Fibroblast of skin of scalp (primary cell): ENCODE results near the gene DCAF16. TPM values are rescaled to one million over a fixed set of nuclear protein-coding genes. Genes with fewer than 3 reads are reported as not detected.
"Not testable (repeated sequence)": the region's sequence is repeated elsewhere in the genome, so short reads cannot be mapped to it uniquely, and the experiment has no call there.

Experiments used
- DNase-seq: peaks from one replicate; pipeline ENCODE4 v3.0.0-alpha.2; 2013
- polyA plus RNA-seq, 2 experiments: library from polyadenylated mRNA; unstranded; fragments of 120-200 nt; gene quantifications; one replicate each; pipeline ENCODE4 v1.2.1, GENCODE V29; 2013; ENCODE audit not compliant: insufficient read length in 2 of 2

Gene DCAF16
- polyA plus RNA-seq (2013, experiment 1 of 2; ENCODE audit: insufficient read length) = 16.5 TPM
- polyA plus RNA-seq (2013, experiment 2 of 2; ENCODE audit: insufficient read length) = 16.2 TPM

- DNase-seq = peak; percentile 100
Observed at GRCh38 chr4:17810260-17811077, at the start of gene DCAF16, which contains the start of gene NCAPG. DCAF16 (minus strand) TSS chr4:17810757; CDS start chr4:17804141, 6,616 bp downstream. NCAPG (plus strand) TSS chr4:17810979; CDS start chr4:17811078, 99 bp downstream.

GRCh38 chr4:17859793-17860406 is 49.3 kb upstream of the DCAF16 start:
- DNase-seq = no peak

- DNase-seq = peak; percentile 38
Observed at GRCh38 chr4:17854036-17854435, 43.5 kb upstream of the DCAF16 start.

GRCh38 chr4:17851959-17852358 is 41.4 kb upstream of the DCAF16 start:
- DNase-seq = no peak

- not testable (repeated sequence) for DNase-seq
Observed at GRCh38 chr4:17850295-17850694, 39.7 kb upstream of the DCAF16 start.

GRCh38 chr4:17846266-17846665 is 35.7 kb upstream of the DCAF16 start:
- peak; percentile 64 for DNase-seq

- DNase-seq = no peak
Observed at GRCh38 chr4:17823871-17824669, 13.5 kb upstream of the DCAF16 start.

- DNase-seq = peak; percentile 76
Observed at GRCh38 chr4:17817027-17817426, 6.5 kb upstream of the DCAF16 start.

GRCh38 chr4:17816142-17816541 is 5.6 kb upstream of the DCAF16 start:
- DNase-seq = no peak

- DNase-seq = peak; percentile 43
Observed at GRCh38 chr4:17814140-17814539, 3.6 kb upstream of the DCAF16 start.

GRCh38 chr4:17812801-17813200 is 2.2 kb upstream of the DCAF16 start:
- DNase-seq = no peak

GRCh38 chr4:17812125-17812524 is 1.6 kb upstream of the DCAF16 start:
- no peak for DNase-seq

GRCh38 chr4:17811078-17811603 is 584 bp upstream of the DCAF16 start:
- DNase-seq = no peak

- DNase-seq = no peak
Observed at GRCh38 chr4:17809667-17810066, 890 bp downstream of the DCAF16 start.

- peak; percentile 45 for DNase-seq
Observed at GRCh38 chr4:17807446-17807845, 3.1 kb downstream of the DCAF16 start.

GRCh38 chr4:17805580-17806155 is 4.9 kb downstream of the DCAF16 start:
- no peak for DNase-seq

GRCh38 chr4:17797808-17798207 is 12.7 kb downstream of the DCAF16 start:
- no peak for DNase-seq

- DNase-seq = no peak
Observed at GRCh38 chr4:17794730-17795129, 15.8 kb downstream of the DCAF16 start.

- DNase-seq = no peak
Observed at GRCh38 chr4:17788956-17789355, 21.6 kb downstream of the DCAF16 start.

- DNase-seq = peak; percentile 22
Observed at GRCh38 chr4:17787315-17787714, 23.2 kb downstream of the DCAF16 start.

GRCh38 chr4:17786567-17786966 is 24.0 kb downstream of the DCAF16 start:
- DNase-seq = no peak

- no peak for DNase-seq
Observed at GRCh38 chr4:17785858-17786257, 24.7 kb downstream of the DCAF16 start.
